Loucy (cell line): ENCODE measurements around the gene DIMT1.

Experiments
- H2AFZ ChIP-seq: fragments of 200-600 bp; sonication (generic); 2 replicates; pipeline ENCODE4 v1.6.0; 2016; ENCODE audit warnings: antibody characterized with exemption, mild to moderate bottlenecking, low read length, moderate library complexity
- H3F3A ChIP-seq: fragments of 200-600 bp; 2 replicates; pipeline ENCODE4 v1.6.0; 2016; ENCODE audit warnings: antibody characterized with exemption, low read depth, mild to moderate bottlenecking
- H3K27me3 ChIP-seq: fragments of 200-600 bp; sonication (generic); 2 replicates; pipeline ENCODE4 v1.6.1; 2014; ENCODE audit warnings: low read length, mild to moderate bottlenecking; ENCODE audit not compliant: insufficient read depth, poor library complexity, severe bottlenecking
- H3K36me3 ChIP-seq: fragments of 200-600 bp; sonication (generic); 2 replicates; pipeline ENCODE4 v1.6.1; 2016; ENCODE audit warnings: low read length; ENCODE audit not compliant: insufficient read depth
- H3K4me1 ChIP-seq: fragments of 200-600 bp; sonication (generic); 2 replicates; pipeline ENCODE4 v1.5.1; 2014; ENCODE audit warnings: low read length, mild to moderate bottlenecking; ENCODE audit not compliant: insufficient read depth, poor library complexity, severe bottlenecking
- H3K4me2 ChIP-seq: fragments of 200-600 bp; sonication (generic); 2 replicates; pipeline ENCODE4 v1.6.0; 2014; ENCODE audit warnings: antibody characterized with exemption, low read length, low read depth, mild to moderate bottlenecking; ENCODE audit not compliant: poor library complexity, severe bottlenecking
- H3K4me3 ChIP-seq: fragments of 200-600 bp; sonication (generic); 2 replicates; pipeline ENCODE4 v1.5.1; 2014; ENCODE audit warnings: low read length, mild to moderate bottlenecking, mixed read lengths; ENCODE audit not compliant: poor library complexity, severe bottlenecking
- H3K79me2 ChIP-seq: fragments of 200-600 bp; sonication (generic); 2 replicates; pipeline ENCODE4 v1.6.1; 2014; ENCODE audit warnings: low read length; ENCODE audit not compliant: insufficient read depth
- H3K9ac ChIP-seq: fragments of 200-600 bp; sonication (generic); 2 replicates; pipeline ENCODE4 v1.6.0; 2014; ENCODE audit warnings: mild to moderate bottlenecking, low read depth, low read length, moderate library complexity; ENCODE audit not compliant: poor library complexity, severe bottlenecking
- H3K9me2 ChIP-seq: fragments of 200-600 bp; sonication (generic); replicated peaks from 2 replicates; pipeline ENCODE4 v1.6.1; 2016; ENCODE audit warnings: low read depth, low read length, mixed read lengths
- H3K9me3 ChIP-seq: fragments of 200-600 bp; sonication (generic); 2 replicates; pipeline ENCODE4 v1.6.1; 2014; ENCODE audit warnings: mild to moderate bottlenecking, antibody characterized with exemption, low read length, low read depth; ENCODE audit not compliant: insufficient read depth
- H4K20me1 ChIP-seq: fragments of 200-600 bp; sonication (generic); 2 replicates; pipeline ENCODE4 v1.6.0; 2014; ENCODE audit warnings: antibody characterized with exemption, low read length, mild to moderate bottlenecking; ENCODE audit not compliant: insufficient read depth, poor library complexity, severe bottlenecking
- CTCF ChIP-seq: fragments of 200-600 bp; sonication (generic); conservative IDR thresholded peaks from 2 replicates; pipeline ENCODE4 v1.5.1; 2014; ENCODE audit warnings: mild to moderate bottlenecking, antibody characterized with exemption, low read length
- EZH2phosphoT487 ChIP-seq: fragments of 200-600 bp; IDR thresholded peaks from 2 replicates; pipeline ENCODE4 v1.6.1; 2018; ENCODE audit warnings: antibody characterized with exemption, mild to moderate bottlenecking, moderate library complexity, borderline replicate concordance

DIMT1 gene

GRCh38 chr5:62413711-62414110 is 10.0 kb upstream of the DIMT1 start:
- Histone ChIP-seq H2AFZ (no peak overlapping the region), H3K9ac (peak overlapping the region; percentile 80), H3K36me3 (no peaks in the 10 kb centered on the region), H3K27me3 (no peaks in the 10 kb centered on the region), H3K4me1 (peaks cover 26% of the 10 kb centered on the region), H3K79me2 (peaks cover 61% of the 10 kb centered on the region), H3F3A (no peaks in the 10 kb centered on the region), H3K4me2 (peak overlapping the region; percentile 93), H3K9me3 (no peaks in the 10 kb centered on the region), H3K4me3 (peak overlapping the region; percentile 89), H4K20me1 (peaks cover 6% of the 10 kb centered on the region), H3K9me2 (no peaks in the 10 kb centered on the region)
- TF ChIP-seq EZH2phosphoT487 (no peak), CTCF (no peak)

GRCh38 chr5:62412549-62413329 is 9.0 kb upstream of the DIMT1 start, which contains the start of gene IPO11:
TSS of gene IPO11 (plus strand) at chr5:62412763. CDS start at chr5:62437280, 24,517 bp downstream.
- Histone ChIP-seq H2AFZ (peak within 1 kb of the TSS; percentile 91), H3K4me1 (peaks cover 26% of the 10 kb centered on the region), H3K4me2 (peak within 1 kb of the TSS; percentile 93), H3K9ac (peak within 1 kb of the TSS; percentile 80), H3K79me2 (peaks cover 51% of the 10 kb centered on the region), H3K9me2 (no peaks in the 10 kb centered on the region), H3K27me3 (no peaks in the 10 kb centered on the region), H3K4me3 (peak within 1 kb of the TSS; percentile 89), H4K20me1 (peaks cover 6% of the 10 kb centered on the region), H3K9me3 (no peaks in the 10 kb centered on the region), H3K36me3 (no peaks in the 10 kb centered on the region), H3F3A (no peaks in the 10 kb centered on the region)
- TF ChIP-seq EZH2phosphoT487 (no peak), CTCF (no peak)

- Histone ChIP-seq H3K36me3 (peaks cover 45% of the 10 kb centered on the region), H3K9me2 (no peaks in the 10 kb centered on the region), H3K4me1 (no peaks in the 10 kb centered on the region), H3K9me3 (no peaks in the 10 kb centered on the region), H3K27me3 (no peaks in the 10 kb centered on the region), H3K79me2 (no peaks in the 10 kb centered on the region), H3K4me3 (no peak overlapping the region), H3F3A (no peaks in the 10 kb centered on the region), H4K20me1 (no peaks in the 10 kb centered on the region), H3K4me2 (no peak overlapping the region), H2AFZ (no peak overlapping the region), H3K9ac (no peak overlapping the region)
- TF ChIP-seq CTCF (no peak), EZH2phosphoT487 (no peak)
These were observed 8.3 kb downstream of the DIMT1 start for GRCh38 chr5:62395210-62395950.
